ENCODE measurements around the gene DNLZ. TPM values are rescaled to one million over a fixed set of nuclear protein-coding genes. Genes with fewer than 3 reads are reported as not detected.
"Not testable (repeated sequence)": the region's sequence is repeated elsewhere in the genome, so short reads cannot be mapped to it uniquely, and the experiment has no call there.

DNLZ gene
- total RNA-seq, result 24.9 TPM

GRCh38 chr9:136363106-136363948, at the start of gene DNLZ:
Gene DNLZ (minus strand): TSS chr9:136363744. CDS start chr9:136363714, 30 bp downstream.
- peak; percentile 98 for DNase-seq (ENCODE audit: low spot score)

- no peak for DNase-seq (ENCODE audit: low spot score)
Measured at GRCh38 chr9:136412962-136413361, 49.4 kb upstream of the DNLZ start.

- no peak for DNase-seq (ENCODE audit: low spot score)
Measured at GRCh38 chr9:136411378-136411777, 47.8 kb upstream of the DNLZ start.

GRCh38 chr9:136410500-136411287, 47.1 kb upstream of the DNLZ start, which contains the start of the genes ENTR1 and PMPCA:
Gene ENTR1 (minus strand): TSS chr9:136410614. CDS start chr9:136410397, 217 bp downstream.
Gene PMPCA (plus strand): TSS chr9:136410658. CDS start chr9:136410669, 11 bp downstream.
- DNase-seq (ENCODE audit: low spot score), result peak; percentile 95

GRCh38 chr9:136409557-136410455, 46.3 kb upstream of the DNLZ start:
- DNase-seq (ENCODE audit: low spot score), result no peak

- no peak for DNase-seq (ENCODE audit: low spot score)
Measured at GRCh38 chr9:136407911-136408310, 44.4 kb upstream of the DNLZ start.

GRCh38 chr9:136407061-136407460, 43.5 kb upstream of the DNLZ start:
- not testable (repeated sequence) for DNase-seq (ENCODE audit: low spot score)

- DNase-seq (ENCODE audit: low spot score), result not testable (repeated sequence)
Measured at GRCh38 chr9:136405904-136406303, 42.4 kb upstream of the DNLZ start.

GRCh38 chr9:136405481-136405880, 41.9 kb upstream of the DNLZ start:
- DNase-seq (ENCODE audit: low spot score), result no peak

- DNase-seq (ENCODE audit: low spot score), result no peak
Measured at GRCh38 chr9:136404801-136405136, 41.2 kb upstream of the DNLZ start.

GRCh38 chr9:136403915-136404800, 40.6 kb upstream of the DNLZ start:
- DNase-seq (ENCODE audit: low spot score), result no peak

- no peak for DNase-seq (ENCODE audit: low spot score)
Measured at GRCh38 chr9:136403538-136403914, 40.0 kb upstream of the DNLZ start.

- no peak for DNase-seq (ENCODE audit: low spot score)
Measured at GRCh38 chr9:136402067-136402466, 38.5 kb upstream of the DNLZ start.

- DNase-seq (ENCODE audit: low spot score), result no peak
Measured at GRCh38 chr9:136401173-136401922, 37.8 kb upstream of the DNLZ start.

- DNase-seq (ENCODE audit: low spot score), result peak; percentile 83
Measured at GRCh38 chr9:136400038-136400834, 36.7 kb upstream of the DNLZ start, which contains the start of gene SNAPC4. Gene SNAPC4 (minus strand): TSS chr9:136400170. CDS start chr9:136398428, 1,742 bp downstream.

GRCh38 chr9:136399176-136400037, 35.9 kb upstream of the DNLZ start:
- DNase-seq (ENCODE audit: low spot score), result no peak

- DNase-seq (ENCODE audit: low spot score), result no peak
Measured at GRCh38 chr9:136398286-136398685, 34.7 kb upstream of the DNLZ start.

- DNase-seq (ENCODE audit: low spot score), result no peak
Measured at GRCh38 chr9:136397643-136398042, 34.1 kb upstream of the DNLZ start.

Measured in ureter (tissue), 1 donor.